Measurements from ENCODE around the gene DOCK3. TPM values are rescaled to one million over a fixed set of nuclear protein-coding genes. Genes with fewer than 3 reads are reported as not detected.

Gene DOCK3
- polyA plus RNA-seq, 1 donor from 2014 or later: 15.6 TPM

DNA sequence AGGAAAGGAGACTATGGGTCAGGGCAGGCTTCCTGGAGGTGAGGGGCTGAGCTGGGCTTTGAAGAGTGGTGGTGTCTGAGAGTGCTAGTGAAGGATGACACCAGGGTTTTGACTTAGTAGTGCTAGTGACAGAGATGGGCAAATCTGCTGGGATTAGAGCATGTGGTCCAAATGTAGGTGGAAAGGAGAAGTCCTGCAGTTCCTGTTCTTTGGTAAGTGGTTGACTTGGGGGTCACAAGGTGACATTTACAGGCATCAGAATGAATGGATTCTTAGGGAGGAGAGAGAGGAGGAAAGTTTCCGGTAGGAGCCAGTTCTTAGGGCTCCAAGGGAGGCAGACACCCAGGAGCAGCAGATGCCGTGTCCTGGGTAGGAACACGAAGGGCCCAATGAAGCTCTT lies 796 bp upstream of the DOCK3 start:
- H3K4me2 ChIP-seq (ENCODE audit: low read length): no peak overlapping the region
- H3K27me3 ChIP-seq (ENCODE audit: insufficient read depth, low read depth, low read length): peaks cover 6% of the 10 kb centered on the region
- H3K9me2 ChIP-seq (ENCODE audit: insufficient read depth, low read length): no peaks in the 10 kb centered on the region
- no peak overlapping the region for H2AFZ ChIP-seq (ENCODE audit: low read depth, low read length)
- H3K9me3 ChIP-seq (ENCODE audit: low read length): no peaks in the 10 kb centered on the region
- TF ChIP-seq REST (IDR thresholded peaks at IDR 0.05; ENCODE audit: borderline replicate concordance) (no peak), SMC3 (conservative IDR thresholded peaks at IDR 0.05; ENCODE audit: poor library complexity) (no peak), TAF1 (IDR thresholded peaks at IDR 0.05; ENCODE audit: low read depth) (no peak), EP300 (conservative IDR thresholded peaks at IDR 0.05; ENCODE audit: poor library complexity, severe bottlenecking) (no peak), MXI1 (conservative IDR thresholded peaks at IDR 0.05; ENCODE audit: poor library complexity, severe bottlenecking) (no peak), RAD21 (conservative IDR thresholded peaks at IDR 0.05) (no peak), POLR2AphosphoS5 (IDR thresholded peaks at IDR 0.05) (no peak)
- TF ChIP-seq, protein P1, sequence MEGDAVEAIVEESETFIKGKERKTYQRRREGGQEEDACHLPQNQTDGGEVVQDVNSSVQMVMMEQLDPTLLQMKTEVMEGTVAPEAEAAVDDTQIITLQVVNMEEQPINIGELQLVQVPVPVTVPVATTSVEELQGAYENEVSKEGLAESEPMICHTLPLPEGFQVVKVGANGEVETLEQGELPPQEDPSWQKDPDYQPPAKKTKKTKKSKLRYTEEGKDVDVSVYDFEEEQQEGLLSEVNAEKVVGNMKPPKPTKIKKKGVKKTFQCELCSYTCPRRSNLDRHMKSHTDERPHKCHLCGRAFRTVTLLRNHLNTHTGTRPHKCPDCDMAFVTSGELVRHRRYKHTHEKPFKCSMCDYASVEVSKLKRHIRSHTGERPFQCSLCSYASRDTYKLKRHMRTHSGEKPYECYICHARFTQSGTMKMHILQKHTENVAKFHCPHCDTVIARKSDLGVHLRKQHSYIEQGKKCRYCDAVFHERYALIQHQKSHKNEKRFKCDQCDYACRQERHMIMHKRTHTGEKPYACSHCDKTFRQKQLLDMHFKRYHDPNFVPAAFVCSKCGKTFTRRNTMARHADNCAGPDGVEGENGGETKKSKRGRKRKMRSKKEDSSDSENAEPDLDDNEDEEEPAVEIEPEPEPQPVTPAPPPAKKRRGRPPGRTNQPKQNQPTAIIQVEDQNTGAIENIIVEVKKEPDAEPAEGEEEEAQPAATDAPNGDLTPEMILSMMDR (IDR thresholded peaks at IDR 0.05; ENCODE audit: poor library complexity, severe bottlenecking): no peak
- H4K20me1 ChIP-seq (ENCODE audit: insufficient read depth): no peaks in the 10 kb centered on the region
- H3K4me3 ChIP-seq (ENCODE audit: low read length): peak overlapping the region; percentile 68
- H3K36me3 ChIP-seq (ENCODE audit: insufficient read depth, low read length): no peaks in the 10 kb centered on the region
- H3F3A ChIP-seq (ENCODE audit: insufficient read depth, low read length, poor library complexity, severe bottlenecking): no peaks in the 10 kb centered on the region
- peak overlapping the region; percentile 63 for H3K9ac ChIP-seq (ENCODE audit: low read length)
- H3K27ac ChIP-seq (ENCODE audit: low read length): no peak overlapping the region
- peaks cover 25% of the 10 kb centered on the region for H3K79me2 ChIP-seq (replicated peaks; ENCODE audit: insufficient read depth, low read length)

DNA sequence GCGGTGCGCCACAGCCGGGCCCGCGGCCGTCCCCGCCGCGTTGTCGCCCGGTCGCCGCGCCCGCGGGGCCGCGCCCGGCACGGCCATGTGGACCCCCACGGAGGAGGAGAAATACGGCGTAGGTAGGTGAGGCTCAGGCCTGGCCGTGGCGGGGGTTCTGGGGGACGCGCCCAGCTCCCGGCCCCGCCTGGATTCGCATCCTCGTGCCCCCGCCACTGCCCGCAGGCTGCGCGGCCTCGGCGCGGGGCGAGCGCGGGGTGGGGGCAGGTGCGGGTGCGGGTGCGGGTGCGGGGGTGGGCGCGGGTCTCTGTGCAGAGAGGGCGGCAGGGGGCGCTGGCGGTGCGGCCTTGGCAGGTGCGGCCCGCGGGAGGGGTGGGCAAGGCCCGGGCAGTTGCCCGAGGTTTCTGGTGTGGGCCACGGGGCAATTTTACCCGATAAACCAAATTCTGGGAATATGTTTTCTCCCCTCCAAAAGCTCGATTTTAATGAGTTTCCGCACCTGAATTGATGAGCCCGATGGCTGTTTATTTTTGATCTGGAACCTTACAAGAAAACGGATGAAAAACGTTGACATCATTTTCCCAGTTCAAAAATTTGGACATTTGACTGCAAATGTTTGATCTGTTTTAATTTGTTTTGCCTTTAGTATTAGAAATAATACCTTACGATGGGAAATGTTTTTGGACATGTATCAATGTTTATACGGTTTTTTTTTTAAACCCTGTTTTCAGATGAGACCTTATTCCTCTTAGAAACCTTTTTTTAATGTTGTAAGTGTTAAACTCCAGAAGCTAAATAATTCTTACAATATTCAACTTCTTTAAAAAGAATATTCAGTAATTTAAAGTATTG lies 678 bp downstream of the DOCK3 start:
- H3K27ac ChIP-seq (ENCODE audit: low read length): peak overlapping the region; percentile 56
- no peaks in the 10 kb centered on the region for H3K36me3 ChIP-seq (ENCODE audit: insufficient read depth, low read length)
- peaks cover 29% of the 10 kb centered on the region for H3K79me2 ChIP-seq (replicated peaks; ENCODE audit: insufficient read depth, low read length)
- TF ChIP-seq, protein P1 (IDR thresholded peaks at IDR 0.05; ENCODE audit: poor library complexity, severe bottlenecking): peak; percentile 66
- TF ChIP-seq MXI1 (conservative IDR thresholded peaks at IDR 0.05; ENCODE audit: poor library complexity, severe bottlenecking) (peak; percentile 80), EZH2 (IDR thresholded peaks at IDR 0.05; ENCODE audit: borderline replicate concordance, insufficient read depth, low read length, poor library complexity, severe bottlenecking) (no peak), RAD21 (conservative IDR thresholded peaks at IDR 0.05) (peak; percentile 68), EP300 (conservative IDR thresholded peaks at IDR 0.05; ENCODE audit: poor library complexity, severe bottlenecking) (no peak), REST (IDR thresholded peaks at IDR 0.05; ENCODE audit: borderline replicate concordance) (no peak), POLR2AphosphoS5 (IDR thresholded peaks at IDR 0.05) (peak; percentile 5), SMC3 (conservative IDR thresholded peaks at IDR 0.05; ENCODE audit: poor library complexity) (peak; percentile 66), TAF1 (IDR thresholded peaks at IDR 0.05; ENCODE audit: low read depth) (no peak)
- H3K27me3 ChIP-seq (ENCODE audit: insufficient read depth, low read depth, low read length): peaks cover 6% of the 10 kb centered on the region
- no peaks in the 10 kb centered on the region for H3K9me3 ChIP-seq (ENCODE audit: low read length)
- H4K20me1 ChIP-seq (ENCODE audit: insufficient read depth): no peaks in the 10 kb centered on the region
- no peaks in the 10 kb centered on the region for H3F3A ChIP-seq (ENCODE audit: insufficient read depth, low read length, poor library complexity, severe bottlenecking)
- H3K9ac ChIP-seq (ENCODE audit: low read length): peak overlapping the region; percentile 63
- H2AFZ ChIP-seq (ENCODE audit: low read depth, low read length): peak overlapping the region; percentile 18
- H3K4me2 ChIP-seq (ENCODE audit: low read length): peak overlapping the region; percentile 94
- no peaks in the 10 kb centered on the region for H3K9me2 ChIP-seq (ENCODE audit: insufficient read depth, low read length)
- H3K4me3 ChIP-seq (ENCODE audit: low read length): peak overlapping the region; percentile 68

Measured in neural cell (in vitro differentiated cells).